HL-60 (cell line): ENCODE measurements around the gene PFDN2.

Experiments used
- DNase-seq, 2 experiments: peaks; one replicate each; pipeline ENCODE4 v3.0.0-alpha.2; 2010 to 2020; ENCODE audit warnings: low read depth in 1 of 2, low spot score in 1 of 2
- H3K27ac ChIP-seq: fragments of 250-450 bp; sonication (Bioruptor Pico); replicated peaks from 2 replicates; pipeline ENCODE4 v1.5.1; 2020; ENCODE audit warnings: mild to moderate bottlenecking, moderate library complexity
- H3K27me3 ChIP-seq: fragments of 250-450 bp; sonication (Bioruptor Pico); 2 replicates; pipeline ENCODE4 v1.5.1; 2021; ENCODE audit warnings: mild to moderate bottlenecking, moderate library complexity; ENCODE audit not compliant: insufficient read depth, poor library complexity, severe bottlenecking
- H3K4me3 ChIP-seq: replicated peaks from 2 replicates; pipeline ENCODE4 v1.5.1; 2011; ENCODE audit warnings: mild to moderate bottlenecking, control low read depth, low read length; ENCODE audit not compliant: insufficient read depth
- GABPA ChIP-seq: IDR thresholded peaks from 2 replicates; pipeline ENCODE4 v1.6.1; 2012; ENCODE audit warnings: low read depth
- POLR2AphosphoS5 ChIP-seq: IDR thresholded peaks from 2 replicates; pipeline ENCODE4 v1.6.1; 2012; ENCODE audit warnings: low read depth
- SPI1 ChIP-seq: IDR thresholded peaks from 2 replicates; pipeline ENCODE4 v1.6.1; 2012; ENCODE audit warnings: low read depth, mild to moderate bottlenecking, borderline replicate concordance
- TF ChIP-seq, protein P1 (sequence below): IDR thresholded peaks from 2 replicates; pipeline ENCODE4 v1.6.1; 2012; ENCODE audit warnings: low read depth; ENCODE audit not compliant: insufficient replicate concordance
- TF ChIP-seq, protein P2 (sequence below): IDR thresholded peaks from one replicate; pipeline ENCODE4 v1.5.1; 2011; ENCODE audit warnings: low read length, control low read depth, inconsistent platforms; ENCODE audit not compliant: insufficient read depth

PFDN2 gene

DNA sequence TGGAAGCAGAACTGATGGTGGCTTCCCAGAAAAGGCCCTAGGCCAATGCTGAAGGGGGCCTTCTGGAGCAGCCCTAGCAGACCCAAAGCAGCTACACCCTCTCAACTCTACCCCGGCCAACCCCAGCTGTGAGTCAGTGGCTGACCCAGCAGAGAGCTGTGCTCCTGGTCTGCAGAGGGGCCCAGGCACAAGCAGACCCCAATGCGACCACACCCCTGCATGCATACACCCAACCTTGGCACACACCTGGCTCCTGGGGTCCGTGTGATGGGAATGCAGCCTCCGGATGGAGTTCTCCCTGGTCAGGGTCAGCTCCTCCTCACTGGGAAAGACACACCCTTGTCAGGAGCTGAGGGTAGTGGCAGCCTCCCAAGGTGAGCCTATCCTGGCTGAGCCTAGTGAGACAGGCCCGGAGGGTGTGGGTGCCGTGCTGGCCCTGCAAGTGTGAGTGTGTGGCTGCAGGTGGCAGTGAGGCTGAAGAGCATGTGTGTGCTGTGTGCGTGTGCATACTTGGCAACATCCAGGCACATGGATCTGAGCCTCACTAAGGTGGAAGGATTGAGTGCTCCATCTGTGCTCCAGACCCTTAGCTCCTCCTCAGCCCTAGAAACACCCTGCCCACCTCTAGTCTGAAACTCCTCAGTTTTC, 44.2 kb downstream of the PFDN2 start:
- DNase-seq, result no peak
- Histone ChIP-seq H3K4me3 (no peak overlapping the region), H3K27ac (no peak overlapping the region), H3K27me3 (no peaks in the 10 kb centered on the region)
- TF ChIP-seq, protein P1, sequence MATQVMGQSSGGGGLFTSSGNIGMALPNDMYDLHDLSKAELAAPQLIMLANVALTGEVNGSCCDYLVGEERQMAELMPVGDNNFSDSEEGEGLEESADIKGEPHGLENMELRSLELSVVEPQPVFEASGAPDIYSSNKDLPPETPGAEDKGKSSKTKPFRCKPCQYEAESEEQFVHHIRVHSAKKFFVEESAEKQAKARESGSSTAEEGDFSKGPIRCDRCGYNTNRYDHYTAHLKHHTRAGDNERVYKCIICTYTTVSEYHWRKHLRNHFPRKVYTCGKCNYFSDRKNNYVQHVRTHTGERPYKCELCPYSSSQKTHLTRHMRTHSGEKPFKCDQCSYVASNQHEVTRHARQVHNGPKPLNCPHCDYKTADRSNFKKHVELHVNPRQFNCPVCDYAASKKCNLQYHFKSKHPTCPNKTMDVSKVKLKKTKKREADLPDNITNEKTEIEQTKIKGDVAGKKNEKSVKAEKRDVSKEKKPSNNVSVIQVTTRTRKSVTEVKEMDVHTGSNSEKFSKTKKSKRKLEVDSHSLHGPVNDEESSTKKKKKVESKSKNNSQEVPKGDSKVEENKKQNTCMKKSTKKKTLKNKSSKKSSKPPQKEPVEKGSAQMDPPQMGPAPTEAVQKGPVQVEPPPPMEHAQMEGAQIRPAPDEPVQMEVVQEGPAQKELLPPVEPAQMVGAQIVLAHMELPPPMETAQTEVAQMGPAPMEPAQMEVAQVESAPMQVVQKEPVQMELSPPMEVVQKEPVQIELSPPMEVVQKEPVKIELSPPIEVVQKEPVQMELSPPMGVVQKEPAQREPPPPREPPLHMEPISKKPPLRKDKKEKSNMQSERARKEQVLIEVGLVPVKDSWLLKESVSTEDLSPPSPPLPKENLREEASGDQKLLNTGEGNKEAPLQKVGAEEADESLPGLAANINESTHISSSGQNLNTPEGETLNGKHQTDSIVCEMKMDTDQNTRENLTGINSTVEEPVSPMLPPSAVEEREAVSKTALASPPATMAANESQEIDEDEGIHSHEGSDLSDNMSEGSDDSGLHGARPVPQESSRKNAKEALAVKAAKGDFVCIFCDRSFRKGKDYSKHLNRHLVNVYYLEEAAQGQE, result no peak
- TF ChIP-seq, protein P2, sequence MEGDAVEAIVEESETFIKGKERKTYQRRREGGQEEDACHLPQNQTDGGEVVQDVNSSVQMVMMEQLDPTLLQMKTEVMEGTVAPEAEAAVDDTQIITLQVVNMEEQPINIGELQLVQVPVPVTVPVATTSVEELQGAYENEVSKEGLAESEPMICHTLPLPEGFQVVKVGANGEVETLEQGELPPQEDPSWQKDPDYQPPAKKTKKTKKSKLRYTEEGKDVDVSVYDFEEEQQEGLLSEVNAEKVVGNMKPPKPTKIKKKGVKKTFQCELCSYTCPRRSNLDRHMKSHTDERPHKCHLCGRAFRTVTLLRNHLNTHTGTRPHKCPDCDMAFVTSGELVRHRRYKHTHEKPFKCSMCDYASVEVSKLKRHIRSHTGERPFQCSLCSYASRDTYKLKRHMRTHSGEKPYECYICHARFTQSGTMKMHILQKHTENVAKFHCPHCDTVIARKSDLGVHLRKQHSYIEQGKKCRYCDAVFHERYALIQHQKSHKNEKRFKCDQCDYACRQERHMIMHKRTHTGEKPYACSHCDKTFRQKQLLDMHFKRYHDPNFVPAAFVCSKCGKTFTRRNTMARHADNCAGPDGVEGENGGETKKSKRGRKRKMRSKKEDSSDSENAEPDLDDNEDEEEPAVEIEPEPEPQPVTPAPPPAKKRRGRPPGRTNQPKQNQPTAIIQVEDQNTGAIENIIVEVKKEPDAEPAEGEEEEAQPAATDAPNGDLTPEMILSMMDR, result no peak
- TF ChIP-seq POLR2AphosphoS5 (no peak), SPI1 (no peak), GABPA (no peak)

DNA sequence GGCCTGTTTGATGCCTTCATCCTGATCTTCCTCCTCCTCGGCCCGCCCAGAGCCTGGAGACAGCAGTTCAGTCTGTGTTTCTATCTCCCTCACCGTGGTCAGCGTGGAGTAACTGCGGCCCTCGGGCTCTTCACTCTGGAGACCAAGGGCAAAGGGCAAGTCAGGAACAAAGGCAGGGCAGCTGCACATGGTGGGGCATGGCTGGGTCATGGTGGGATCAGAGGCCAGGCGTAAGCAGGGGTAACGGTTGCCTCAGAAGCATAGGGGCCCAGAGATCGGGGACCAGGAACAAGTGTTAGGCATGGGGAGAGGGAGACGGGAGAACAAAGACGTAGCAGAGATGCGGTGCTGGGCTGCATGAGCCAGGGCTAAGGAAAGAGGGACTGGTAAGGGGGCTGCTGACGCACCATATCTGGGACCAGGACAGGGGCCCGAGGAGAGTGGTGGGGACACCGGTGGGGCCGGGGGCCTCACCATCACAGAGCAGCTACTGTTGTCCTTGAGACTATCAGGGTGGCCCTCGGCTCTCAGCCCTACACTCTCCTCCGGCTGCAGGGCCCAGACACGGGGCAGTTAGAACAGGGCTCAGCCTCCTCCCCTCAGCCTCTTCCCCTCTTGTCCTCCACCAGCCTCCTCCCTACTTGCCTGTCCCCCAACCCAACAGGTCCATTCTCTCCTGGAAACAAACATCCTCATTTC, 44.9 kb downstream of the PFDN2 start:
- H3K27me3 ChIP-seq, result no peaks in the 10 kb centered on the region
- TF ChIP-seq, protein P1, result no peak
- TF ChIP-seq POLR2AphosphoS5, result no peak
- TF ChIP-seq GABPA, result no peak
- TF ChIP-seq SPI1, result no peak
- TF ChIP-seq, protein P2, result no peak
- H3K4me3 ChIP-seq, result no peak overlapping the region
- no peak for DNase-seq
- no peak overlapping the region for H3K27ac ChIP-seq

DNA sequence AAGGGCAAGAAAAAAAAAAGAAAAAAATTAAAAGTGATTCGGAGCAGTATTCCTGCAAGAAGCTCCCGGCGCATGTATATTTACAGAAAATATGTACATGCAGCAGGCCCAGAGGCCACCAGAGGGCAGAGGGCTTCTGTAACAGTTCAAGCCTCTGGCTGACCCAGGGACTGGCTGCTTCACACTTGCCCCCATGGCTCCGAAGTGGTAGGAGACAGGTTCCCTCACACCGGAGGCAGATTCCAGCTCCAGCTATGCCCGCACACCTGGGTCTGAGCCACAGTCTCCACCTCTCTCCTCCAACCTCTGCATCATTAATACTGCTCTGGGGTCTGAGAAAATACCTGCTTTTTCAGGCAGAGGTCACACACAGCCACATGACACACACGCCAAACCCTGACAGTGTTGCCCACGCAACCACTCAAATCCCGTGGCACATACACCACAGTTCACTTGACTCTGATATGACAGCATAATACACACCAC, 45.9 kb downstream of the PFDN2 start:
- TF ChIP-seq, protein P2, result peak; percentile 77
- no peak for TF ChIP-seq GABPA
- TF ChIP-seq, protein P1, result no peak
- TF ChIP-seq SPI1, result no peak
- no peak for TF ChIP-seq POLR2AphosphoS5
- Histone ChIP-seq H3K4me3 (no peak overlapping the region), H3K27me3 (no peaks in the 10 kb centered on the region), H3K27ac (no peak overlapping the region; the same call in 1 of the 2 replicates)
- DNase-seq, result peak; percentile 38 to 67
